ENCODE results near the gene GPR143.

DNA sequence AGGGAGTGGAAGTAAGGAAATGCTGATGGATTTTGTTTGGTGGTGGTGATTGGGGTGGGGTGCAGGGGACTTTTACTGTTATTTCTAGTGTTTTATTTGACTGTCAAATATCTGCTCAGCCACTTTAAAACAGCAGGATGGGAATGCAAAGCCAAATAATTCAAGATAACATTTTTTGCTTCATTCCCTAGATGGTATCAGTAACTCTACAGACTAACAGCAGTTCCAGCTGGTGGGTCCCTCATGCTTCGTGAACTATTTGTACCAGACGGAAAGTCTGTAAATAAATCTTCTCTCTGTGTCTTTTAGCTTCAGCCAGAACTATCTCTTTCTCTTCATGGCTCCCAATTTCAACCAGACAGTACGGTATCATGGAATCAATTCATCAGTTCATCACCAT, 27.5 kb downstream of the GPR143 start:
- TF ChIP-seq ZNF274 (IDR thresholded peaks at IDR 0.05; ENCODE audit: low read depth, low read length) (no peak), YY1 (IDR thresholded peaks at IDR 0.05; ENCODE audit: insufficient read depth, insufficient read length) (no peak)
